NCI-H226 (cell line): ENCODE results near the gene LONP2.
"Not testable (repeated sequence)": the region's sequence is repeated elsewhere in the genome, so short reads cannot be mapped to it uniquely, and the experiment has no call there.

Source experiments
- DNase-seq: peaks from one replicate; pipeline ENCODE4 v3.0.0-alpha.2; 2015

The LONP2 gene

GRCh38 chr16:48295488-48296281 lies 51.6 kb downstream of the LONP2 start:
- DNase-seq = no peak

- no peak for DNase-seq
Measured at GRCh38 chr16:48299471-48299870, 55.4 kb downstream of the LONP2 start.

GRCh38 chr16:48300391-48300856 lies 56.3 kb downstream of the LONP2 start:
- no peak for DNase-seq

- DNase-seq = no peak
Measured at GRCh38 chr16:48308535-48308934, 64.4 kb downstream of the LONP2 start.

- no peak for DNase-seq
Measured at GRCh38 chr16:48310908-48311641, 67.0 kb downstream of the LONP2 start.

- DNase-seq = not testable (repeated sequence)
Measured at GRCh38 chr16:48313905-48314304, 69.8 kb downstream of the LONP2 start.

- DNase-seq = no peak
Measured at GRCh38 chr16:48317026-48317425, 72.9 kb downstream of the LONP2 start.

- DNase-seq = peak; percentile 75
Measured at GRCh38 chr16:48317614-48318315, 73.7 kb downstream of the LONP2 start.

- DNase-seq = no peak
Measured at GRCh38 chr16:48318630-48319029, 74.5 kb downstream of the LONP2 start.

GRCh38 chr16:48321317-48322036 lies 77.4 kb downstream of the LONP2 start:
- DNase-seq = peak; percentile 14

- no peak for DNase-seq
Measured at GRCh38 chr16:48323783-48324775, 80.0 kb downstream of the LONP2 start.

GRCh38 chr16:48326915-48327314 lies 82.8 kb downstream of the LONP2 start:
- no peak for DNase-seq

GRCh38 chr16:48329138-48329537 lies 85.0 kb downstream of the LONP2 start:
- no peak for DNase-seq

GRCh38 chr16:48330189-48330840 lies 86.2 kb downstream of the LONP2 start:
- DNase-seq = no peak

- no peak for DNase-seq
Measured at GRCh38 chr16:48330841-48331192, 86.7 kb downstream of the LONP2 start.

GRCh38 chr16:48332978-48333377 lies 88.9 kb downstream of the LONP2 start:
- DNase-seq = no peak

- no peak for DNase-seq
Measured at GRCh38 chr16:48334325-48334724, 90.2 kb downstream of the LONP2 start.

GRCh38 chr16:48335961-48336360 lies 91.9 kb downstream of the LONP2 start:
- DNase-seq = peak; percentile 28

- DNase-seq = no peak
Measured at GRCh38 chr16:48340054-48340453, 96.0 kb downstream of the LONP2 start.

GRCh38 chr16:48342591-48342990 lies 98.5 kb downstream of the LONP2 start:
- no peak for DNase-seq
